Skin epidermis (tissue), 12 donors: ENCODE measurements around the gene TNXB.
A peak's percentile ranks its signal among the peaks of the same experiment; 100 is the strongest.

Source experiments
- H3K27ac ChIP-seq, 21 experiments: fragments of 200-600 bp; sonication (generic) in 11 of 21; one replicate each; pipeline ENCODE4 v1.5.0; 2020; ENCODE audit warnings: mild to moderate bottlenecking in 3 of 21, inconsistent platforms in 2 of 21, moderate library complexity in 2 of 21
- H3K4me3 ChIP-seq, 7 experiments: fragments of 200-600 bp; sonication (generic) in 2 of 7; one replicate each; pipeline ENCODE4 v1.5.0; 2020; ENCODE audit warnings: inconsistent platforms in 2 of 7, mild to moderate bottlenecking in 2 of 7, moderate library complexity in 1 of 7

The TNXB gene

DNA sequence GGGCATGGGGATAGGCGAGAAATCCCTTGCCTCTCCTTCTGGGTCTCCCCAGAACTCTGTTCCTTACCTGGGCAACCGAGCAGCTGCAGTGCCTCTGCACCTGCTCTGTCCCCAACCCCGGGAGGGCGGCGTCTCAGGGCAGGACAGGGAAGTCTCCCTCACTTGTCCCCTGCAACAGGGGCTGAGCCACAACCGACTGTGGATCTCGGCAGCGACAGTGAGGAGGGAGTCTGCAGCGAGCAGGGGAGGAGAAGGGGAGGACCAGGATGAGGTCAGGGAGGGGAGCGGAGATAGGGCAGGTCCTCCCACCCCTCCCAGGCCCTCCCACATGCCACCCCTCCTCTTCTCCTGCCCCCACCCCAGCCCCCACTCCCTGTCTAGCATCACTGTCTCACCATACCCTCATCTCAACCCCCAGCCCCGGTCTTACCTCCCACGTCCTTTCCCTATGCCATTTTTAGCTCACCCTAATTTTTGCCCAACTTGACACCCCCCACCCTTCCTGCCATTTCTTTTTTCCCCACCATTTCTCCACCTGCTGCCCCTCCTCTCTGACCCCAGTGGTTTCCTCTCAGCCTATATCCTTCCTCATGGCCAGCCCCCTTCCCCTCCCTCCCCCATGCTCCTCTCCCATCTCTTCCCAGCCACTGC lies at the start of gene TNXB:
Gene TNXB, minus strand, starts transcription at position 225 of the 651 bp plus-strand sequence. CDS start 11,140 bp downstream, outside the sequence.
- H3K4me3 ChIP-seq: peak within 1 kb of the TSS in 6 of 7 experiments; percentile 9 to 41 (median 24)

DNA sequence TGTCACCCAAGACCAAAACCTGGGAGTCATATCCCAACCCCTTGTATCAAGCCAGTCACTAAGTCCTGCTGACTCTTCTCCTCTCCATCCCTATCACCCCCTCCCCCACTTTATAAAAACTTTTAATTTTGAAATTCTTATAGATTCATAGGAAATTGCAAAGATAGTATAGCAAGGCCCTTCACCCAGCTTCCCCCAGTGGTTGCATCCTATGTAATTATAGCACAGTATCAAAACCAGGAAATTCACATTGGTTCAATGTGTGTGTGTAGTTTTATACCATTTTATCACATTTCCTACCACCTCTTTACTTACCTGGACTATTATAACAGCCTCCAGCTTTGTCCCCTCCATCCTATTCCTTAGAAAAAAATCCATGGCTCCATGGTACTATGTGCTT lies 48.9 kb upstream of the TNXB start:
- Histone ChIP-seq H3K27ac (no peak overlapping the region), H3K4me3 (no peak overlapping the region)

More for the DNA sequence above, at the start of gene TNXB:
- peak within 1 kb of the TSS in 15 of 21 experiments; percentile 2 to 87 (median 74) for H3K27ac ChIP-seq

DNA sequence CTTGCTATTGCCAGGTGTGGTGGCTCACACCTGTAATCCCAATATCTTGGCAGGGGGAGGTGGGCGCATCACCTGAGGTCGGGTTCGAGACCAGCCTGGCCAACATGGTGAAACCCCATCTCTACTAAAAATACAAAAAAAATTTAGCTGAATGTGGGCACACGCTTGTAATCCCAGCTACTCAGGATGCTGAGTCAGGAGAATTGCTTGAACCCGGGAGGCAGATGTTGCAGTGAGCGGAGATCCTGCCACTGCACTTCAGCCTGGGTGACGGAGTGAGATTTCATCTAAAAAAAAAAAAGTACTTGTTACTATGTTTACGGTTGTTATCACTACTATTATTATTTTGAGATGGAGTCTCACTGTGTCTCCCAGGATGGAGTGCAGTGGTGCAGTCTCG lies 47.8 kb upstream of the TNXB start:
- Histone ChIP-seq H3K27ac (no peak overlapping the region), H3K4me3 (no peak overlapping the region)

DNA sequence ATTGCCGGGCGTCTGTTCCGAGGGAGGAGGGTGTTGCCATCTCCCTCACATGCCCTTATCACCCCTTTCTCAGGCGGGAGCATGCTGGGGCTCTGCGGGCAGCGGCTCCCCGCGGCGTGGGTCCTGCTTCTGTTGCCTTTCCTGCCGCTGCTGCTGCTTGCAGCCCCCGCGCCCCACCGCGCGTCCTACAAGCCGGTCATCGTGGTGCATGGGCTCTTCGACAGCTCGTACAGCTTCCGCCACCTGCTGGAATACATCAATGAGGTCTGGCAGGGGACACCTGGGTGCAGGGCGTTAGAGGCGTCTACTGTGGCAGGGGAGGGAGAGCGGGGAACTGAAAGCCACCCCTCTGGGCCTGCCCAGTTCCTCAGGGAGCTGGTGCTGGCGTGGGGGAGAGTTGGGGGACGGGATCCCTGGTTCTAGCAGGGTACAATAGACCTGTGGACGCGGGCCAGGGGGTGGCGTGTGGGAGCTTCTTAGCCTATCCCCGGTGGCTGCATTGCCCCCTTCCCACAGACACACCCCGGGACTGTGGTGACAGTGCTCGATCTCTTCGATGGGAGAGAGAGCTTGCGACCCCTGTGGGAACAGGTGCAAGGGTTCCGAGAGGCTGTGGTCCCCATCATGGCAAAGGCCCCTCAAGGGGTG lies 45.5 kb upstream of the TNXB start:
- Histone ChIP-seq H3K4me3 (peak overlapping the region; percentile 56 to 78 (median 71)), H3K27ac (peak overlapping the region; percentile 31 to 96 (median 86))

DNA sequence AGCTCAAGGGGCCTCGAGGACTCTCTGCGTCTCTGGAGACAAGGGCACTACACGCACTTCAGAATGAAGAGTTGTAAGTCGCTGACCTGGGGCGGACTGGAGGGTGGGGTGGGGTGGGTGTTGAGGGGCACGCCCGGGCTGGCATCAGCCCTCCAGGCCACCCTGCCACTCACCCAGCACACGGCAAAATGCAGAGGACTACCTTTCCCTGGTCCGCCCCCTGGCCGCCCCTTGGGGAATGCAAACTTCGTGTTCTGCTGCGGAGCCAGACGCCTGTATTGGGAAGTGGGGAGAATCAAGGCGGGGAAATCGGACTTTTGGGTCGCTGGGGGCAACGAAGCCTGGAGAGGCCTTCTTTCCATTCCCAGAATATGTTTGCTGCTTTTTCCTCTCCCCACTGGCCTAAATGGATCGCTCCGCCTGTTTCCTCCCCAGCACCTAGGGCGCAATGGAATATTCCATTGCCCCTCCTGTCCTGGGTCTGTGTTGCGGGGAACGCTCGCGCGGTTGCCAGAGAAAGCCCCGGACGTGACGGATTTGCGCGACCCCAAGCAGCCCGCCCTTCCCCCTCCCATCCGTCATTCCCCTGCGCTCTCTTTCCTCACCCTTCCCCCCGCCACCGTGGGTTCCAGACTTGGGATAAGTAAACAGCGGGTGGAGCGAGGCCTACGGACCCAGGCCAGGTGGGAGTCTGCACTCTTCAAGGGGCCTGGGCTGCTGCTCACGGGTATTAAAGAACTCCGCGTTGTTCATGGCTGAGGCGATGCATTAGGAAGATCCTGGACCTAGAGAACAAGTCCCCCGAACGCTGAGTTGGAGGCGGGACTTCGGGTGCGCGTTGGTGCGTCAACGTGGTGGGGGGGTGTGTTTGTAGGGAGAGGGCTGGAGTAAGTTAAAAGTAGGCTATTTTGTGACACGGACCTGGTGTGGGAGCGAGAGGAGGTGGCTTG lies 44.7 kb upstream of the TNXB start, which contains the start of gene PPT2:
Gene PPT2, plus strand, starts transcription at position 578 of the 950 bp plus-strand sequence. CDS start 454 bp downstream, outside the sequence.
- Histone ChIP-seq H3K4me3 (peak within 1 kb of the TSS; percentile 56 to 78 (median 71)), H3K27ac (peak within 1 kb of the TSS; percentile 31 to 96 (median 86))

GRCh38 chr6:32152769-32153563 lies 43.8 kb upstream of the TNXB start:
- H3K4me3 ChIP-seq: peak overlapping the region; percentile 56 to 78 (median 71)
- H3K27ac ChIP-seq: peak overlapping the region; percentile 0 to 96 (median 86)

- peak within 1 kb of the TSS in 17 of 21 experiments; percentile 19 to 96 (median 87) for H3K27ac ChIP-seq
- H3K4me3 ChIP-seq: peak within 1 kb of the TSS in 6 of 7 experiments; percentile 56 to 78 (median 72)
Observed at GRCh38 chr6:32151863-32152768, 43.0 kb upstream of the TNXB start, which contains the start of gene PRRT1. Gene PRRT1 (minus strand): TSS chr6:32151939. CDS start chr6:32151827, 112 bp downstream.

DNA sequence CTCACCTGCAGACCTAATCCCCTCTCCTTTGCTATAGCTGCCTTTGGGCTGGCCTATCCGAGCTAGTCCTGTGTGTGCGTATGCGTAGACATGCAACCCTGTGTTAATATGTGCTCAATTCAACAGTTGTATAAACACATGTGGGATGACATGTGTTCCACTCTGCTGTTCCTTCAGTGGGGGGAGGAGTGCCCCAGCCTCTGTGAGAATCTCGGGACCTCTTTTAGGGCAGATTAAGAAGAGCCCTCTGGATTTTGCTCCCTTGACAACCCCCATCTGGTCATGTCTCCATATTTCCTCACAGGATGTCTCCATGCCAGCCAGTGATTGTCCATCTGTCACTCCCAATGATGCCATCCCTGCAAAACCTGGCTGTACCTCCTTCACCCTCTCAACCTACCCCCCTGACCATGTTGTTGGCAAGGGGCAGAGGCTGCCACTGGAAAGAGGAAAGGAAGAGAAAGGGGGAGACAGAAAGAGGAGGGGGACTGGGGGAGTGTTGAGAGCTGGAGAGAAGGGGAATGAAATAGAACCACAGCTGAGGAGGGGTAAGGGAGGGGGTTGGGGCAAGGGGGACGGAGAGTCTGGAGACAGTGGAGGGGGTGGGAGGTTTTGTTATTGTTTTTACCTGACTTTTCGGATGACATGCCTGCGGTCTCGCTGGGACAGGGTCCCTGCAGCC lies 42.2 kb upstream of the TNXB start:
- peak overlapping the region in 1 of 21 experiments; percentile 77 for H3K27ac ChIP-seq
- peak overlapping the region in 3 of 7 experiments; percentile 13 to 27 (median 26) for H3K4me3 ChIP-seq

GRCh38 chr6:32149932-32150870 lies 41.1 kb upstream of the TNXB start:
- no peak overlapping the region for H3K27ac ChIP-seq
- no peak overlapping the region for H3K4me3 ChIP-seq

DNA sequence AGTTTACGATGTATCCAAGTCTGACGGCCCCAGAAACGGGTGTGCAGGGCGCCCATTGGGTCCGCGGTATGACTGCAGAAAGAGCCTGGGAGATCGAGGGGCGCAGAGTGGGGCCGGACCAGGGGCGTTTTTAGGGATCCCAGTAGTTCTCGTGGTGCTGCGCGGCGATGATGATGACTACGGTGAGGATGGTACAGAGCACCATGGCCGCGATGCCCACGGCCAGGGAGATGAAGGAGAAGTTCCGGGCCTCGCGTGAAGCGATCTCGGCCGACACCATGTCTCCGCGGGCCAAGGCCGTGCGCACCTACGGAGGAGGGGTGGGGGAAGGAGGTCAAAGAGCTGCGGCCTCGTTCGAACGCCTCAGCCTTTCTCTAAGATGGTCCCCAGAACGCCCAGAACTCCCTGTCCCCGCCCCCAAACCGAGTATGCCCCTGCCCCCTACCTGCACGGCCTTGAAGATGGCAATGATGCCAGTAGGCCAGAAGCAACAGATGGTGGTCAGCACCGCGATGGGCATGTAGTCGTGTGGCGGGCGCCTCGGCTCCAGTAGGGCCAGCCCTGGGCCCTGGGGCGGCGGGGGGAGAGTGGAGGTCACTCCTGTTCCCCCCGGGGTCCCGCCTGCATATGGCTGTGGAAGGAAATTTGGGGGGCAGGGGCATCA lies 40.1 kb upstream of the TNXB start:
- H3K27ac ChIP-seq: peak overlapping the region in 2 of 21 experiments; percentile 5 to 44
- peak overlapping the region; percentile 15 to 43 (median 25) for H3K4me3 ChIP-seq

DNA sequence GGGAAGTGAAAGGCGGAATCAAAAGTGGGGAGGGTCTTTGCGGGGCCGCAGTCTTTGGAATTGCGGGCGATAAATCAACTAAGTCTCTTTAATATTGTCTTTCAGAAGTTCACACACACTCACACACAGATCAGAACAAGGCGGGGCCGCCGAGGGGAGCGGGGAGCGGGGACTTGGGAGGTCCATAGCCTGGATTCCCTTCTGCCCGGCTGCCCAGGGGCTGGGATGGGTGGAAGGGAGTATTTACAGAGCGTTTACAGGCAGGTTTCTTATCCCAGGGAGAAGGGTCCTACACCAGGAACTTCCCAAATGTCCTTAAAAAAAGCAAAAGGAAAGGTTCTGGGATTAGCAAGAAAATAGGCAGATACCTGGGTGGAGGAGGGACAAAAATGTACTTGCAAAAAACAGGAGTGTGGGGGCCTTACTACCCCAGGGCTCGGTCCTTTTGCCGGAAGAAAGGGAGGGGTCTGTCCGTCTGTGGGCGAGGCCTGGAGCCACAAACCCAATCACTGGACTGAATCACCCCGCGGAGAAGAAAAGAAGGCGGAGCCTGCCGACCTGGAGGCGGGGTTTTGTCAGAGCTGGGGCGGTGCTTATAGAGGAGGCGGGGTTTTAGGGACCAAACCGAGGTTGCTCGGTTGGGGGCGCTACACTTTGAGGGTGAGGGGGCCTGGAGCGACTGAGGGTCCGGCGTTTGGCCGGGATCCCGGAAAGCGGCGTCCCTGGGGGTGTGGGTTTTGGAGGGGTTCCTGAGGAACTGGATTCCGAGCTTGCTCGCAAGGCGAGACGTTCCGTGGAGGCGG lies 39.4 kb upstream of the TNXB start:
- peak overlapping the region in 7 of 21 experiments; percentile 15 to 59 (median 44) for H3K27ac ChIP-seq

GRCh38 chr6:32147401-32148132 lies 38.4 kb upstream of the TNXB start:
- H3K27ac ChIP-seq: no peak overlapping the region
- H3K4me3 ChIP-seq: peak overlapping the region in 1 of 7 experiments; percentile 43

More for the DNA sequence above, 39.4 kb upstream of the TNXB start:
- H3K4me3 ChIP-seq: peak overlapping the region; percentile 15 to 43 (median 25)

- Histone ChIP-seq H3K4me3 (no peak overlapping the region), H3K27ac (peak overlapping the region in 1 of 21 experiments; percentile 19)
Observed at GRCh38 chr6:32146687-32147086, 37.5 kb upstream of the TNXB start.

- Histone ChIP-seq H3K27ac (peak overlapping the region in 1 of 21 experiments; percentile 19), H3K4me3 (no peak overlapping the region)
Observed at GRCh38 chr6:32146287-32146686, 37.1 kb upstream of the TNXB start.
